GM19324 (cell line): ENCODE data around the gene SLC10A2.
A peak's percentile ranks its signal among the peaks of the same experiment; 100 is the strongest.
"Not testable (repeated sequence)": the region's sequence is repeated elsewhere in the genome, so short reads cannot be mapped to it uniquely, and the experiment has no call there.

Experiments
- ATAC-seq: cut with Tn5 transposase; IDR thresholded peaks from one replicate; pipeline ENCODE4 v1.9.1; 2021; ENCODE audit warnings: mild to moderate bottlenecking, moderate library complexity; ENCODE audit not compliant: unreplicated experiment, low FRiP score

Gene SLC10A2

GRCh38 chr13:103066079-103066780 is at the start of gene SLC10A2:
Gene SLC10A2 (minus strand): TSS chr13:103066417. CDS start chr13:103066249, 168 bp downstream.
- ATAC-seq: no peak

DNA sequence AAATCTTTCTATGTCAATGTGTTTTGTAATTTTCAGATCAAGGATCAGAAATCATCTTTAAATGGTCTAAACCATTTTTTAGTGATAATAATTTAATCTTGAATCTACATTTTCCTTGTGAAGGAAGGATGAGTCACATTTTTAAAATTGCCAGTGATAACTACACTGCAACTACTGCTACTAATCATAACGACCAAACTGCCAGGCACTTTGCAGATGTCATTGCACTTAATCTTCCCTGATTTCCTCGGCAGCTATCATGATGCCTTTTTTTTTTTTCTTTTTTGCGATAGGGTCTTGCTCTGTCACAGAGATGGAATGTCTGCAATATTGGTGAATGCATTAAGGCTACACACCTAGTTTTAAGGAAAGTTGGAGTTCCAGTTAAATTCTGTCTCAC is 41.4 kb upstream of the SLC10A2 start:
- no peak for ATAC-seq

DNA sequence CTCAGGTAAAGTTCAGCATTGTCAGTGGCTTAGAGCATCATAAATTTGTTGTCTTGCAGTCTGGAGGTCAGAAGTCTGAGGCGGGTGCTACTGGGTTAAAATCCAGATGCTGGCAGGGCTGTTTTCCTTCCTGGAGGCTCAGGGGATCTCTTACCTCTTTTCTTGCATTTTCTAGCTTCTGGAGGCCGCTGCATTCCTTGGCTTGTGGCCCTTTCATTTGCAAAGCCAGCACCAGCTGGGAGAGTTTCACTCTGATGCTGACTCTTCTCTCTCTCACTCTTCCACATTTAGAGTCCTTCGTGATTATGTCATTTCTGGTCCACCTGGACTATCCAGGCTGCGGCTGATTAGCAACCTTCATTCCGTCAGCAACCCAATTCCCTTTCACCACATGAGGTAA is 38.1 kb upstream of the SLC10A2 start:
- ATAC-seq: no peak

DNA sequence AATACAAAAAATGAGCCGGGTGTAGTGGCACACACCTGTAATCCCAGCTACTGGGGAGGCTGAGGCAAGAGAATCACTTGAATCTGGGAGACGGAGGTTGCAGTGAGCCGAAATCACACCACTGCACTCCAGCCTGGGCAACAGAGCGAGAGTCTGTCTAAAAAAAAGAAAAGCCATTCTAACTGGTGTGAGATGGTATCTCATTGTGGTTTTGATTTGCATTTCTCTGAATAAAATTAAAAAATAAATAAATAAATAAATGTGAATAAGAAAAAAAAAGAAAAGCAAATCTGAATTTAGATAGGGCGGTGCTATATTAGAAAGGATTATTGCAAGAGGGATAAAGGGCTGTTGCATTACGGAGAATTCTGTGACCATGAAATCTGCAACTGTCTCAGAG is 37.2 kb upstream of the SLC10A2 start:
- ATAC-seq: not testable (repeated sequence)

- no peak for ATAC-seq
Observed at GRCh38 chr13:103102482-103102881, 36.3 kb upstream of the SLC10A2 start.

DNA sequence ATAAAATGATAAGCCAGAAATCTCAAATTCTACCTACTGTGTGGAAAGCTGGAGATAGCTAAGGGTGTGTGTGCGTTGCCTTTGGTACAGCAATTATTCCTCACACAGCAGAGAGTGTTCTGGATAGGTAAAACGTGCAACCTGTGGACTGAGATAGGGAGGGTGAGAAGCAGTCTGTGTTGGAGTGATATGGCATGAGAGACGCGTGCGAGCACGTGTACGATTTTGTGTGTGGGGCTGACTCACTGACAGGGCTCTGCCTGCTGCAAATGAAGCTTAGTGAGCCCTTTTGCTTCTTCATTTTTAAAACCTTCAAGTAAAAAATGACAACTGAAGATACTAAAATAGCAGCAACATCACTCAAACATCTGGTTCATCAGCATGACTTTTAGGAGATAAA is 35.7 kb upstream of the SLC10A2 start:
- ATAC-seq: no peak

- ATAC-seq: no peak
Observed at GRCh38 chr13:103101500-103101899, 35.3 kb upstream of the SLC10A2 start.

DNA sequence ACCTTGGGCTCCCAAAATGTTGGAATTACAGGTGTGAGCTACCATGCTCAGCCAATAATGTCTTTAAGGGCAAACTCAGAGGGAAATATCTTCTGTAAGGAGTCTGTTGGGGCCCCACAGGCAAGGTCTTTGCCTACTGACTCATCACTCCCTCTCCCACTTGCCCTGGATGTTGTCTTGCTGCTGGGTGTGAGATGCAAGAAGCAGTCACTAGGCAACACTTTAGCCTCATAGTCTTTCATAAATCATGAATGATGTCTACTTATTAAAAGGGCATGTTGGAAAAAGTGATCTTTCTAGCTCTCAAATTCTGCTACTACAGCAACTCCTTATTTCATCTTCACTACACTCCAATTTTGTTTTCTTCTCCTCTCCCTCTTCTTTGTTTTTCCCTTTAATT is 34.6 kb upstream of the SLC10A2 start:
- ATAC-seq: no peak

- ATAC-seq: no peak
Observed at GRCh38 chr13:103099722-103100293, 33.6 kb upstream of the SLC10A2 start.

- ATAC-seq: no peak
Observed at GRCh38 chr13:103098535-103098934, 32.3 kb upstream of the SLC10A2 start.

DNA sequence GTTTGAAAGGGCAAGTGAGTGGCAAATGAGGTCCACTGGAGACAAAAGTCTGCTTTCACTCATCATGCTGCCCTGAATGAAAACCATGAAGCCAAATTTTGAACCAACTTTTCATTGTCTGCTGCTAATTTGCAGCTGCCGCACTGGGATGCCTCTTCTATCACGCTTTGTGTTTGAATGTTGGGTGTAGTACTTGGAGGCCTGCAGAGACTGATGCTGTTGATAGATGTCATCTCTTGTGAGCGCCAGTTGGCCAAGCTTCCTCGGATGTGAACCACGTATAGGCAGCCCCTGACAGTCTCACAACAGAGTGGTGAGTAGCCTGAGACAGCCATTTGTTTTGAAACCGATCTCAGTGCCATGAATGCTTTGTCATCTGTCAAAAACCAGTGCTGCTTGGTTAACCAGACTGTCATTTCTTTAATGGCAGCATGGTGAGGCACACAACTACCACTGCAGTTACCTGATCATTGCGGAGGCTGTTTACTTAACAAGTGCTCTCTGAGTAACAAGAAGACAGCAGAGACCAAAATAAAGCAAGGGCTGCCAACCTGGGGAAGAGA is 31.2 kb upstream of the SLC10A2 start:
- no peak for ATAC-seq

DNA sequence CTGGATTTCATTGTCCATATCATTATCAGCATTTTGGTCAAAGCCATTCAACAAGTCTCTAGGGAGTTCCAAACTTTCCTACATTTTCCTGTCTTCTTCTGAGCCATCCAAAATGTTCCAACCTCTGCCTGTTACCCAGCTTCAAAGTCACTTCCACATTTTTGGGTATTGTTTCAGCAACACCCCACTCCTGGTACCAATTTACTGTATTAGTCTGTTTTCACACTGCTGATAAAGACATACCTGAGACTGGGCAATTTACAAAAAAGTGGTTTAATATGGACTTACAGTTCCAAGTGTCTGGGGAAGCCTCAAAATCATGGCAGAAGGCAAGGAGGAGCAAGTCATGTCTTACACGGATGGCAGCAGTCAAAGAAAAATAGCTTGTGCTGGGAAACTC is 27.4 kb upstream of the SLC10A2 start:
- not testable (repeated sequence) for ATAC-seq

- ATAC-seq: no peak
Observed at GRCh38 chr13:103087275-103087674, 21.1 kb upstream of the SLC10A2 start.

- no peak for ATAC-seq
Observed at GRCh38 chr13:103081435-103081834, 15.2 kb upstream of the SLC10A2 start.

- peak; percentile 97 for ATAC-seq
Observed at GRCh38 chr13:103078158-103078557, 11.9 kb upstream of the SLC10A2 start.

DNA sequence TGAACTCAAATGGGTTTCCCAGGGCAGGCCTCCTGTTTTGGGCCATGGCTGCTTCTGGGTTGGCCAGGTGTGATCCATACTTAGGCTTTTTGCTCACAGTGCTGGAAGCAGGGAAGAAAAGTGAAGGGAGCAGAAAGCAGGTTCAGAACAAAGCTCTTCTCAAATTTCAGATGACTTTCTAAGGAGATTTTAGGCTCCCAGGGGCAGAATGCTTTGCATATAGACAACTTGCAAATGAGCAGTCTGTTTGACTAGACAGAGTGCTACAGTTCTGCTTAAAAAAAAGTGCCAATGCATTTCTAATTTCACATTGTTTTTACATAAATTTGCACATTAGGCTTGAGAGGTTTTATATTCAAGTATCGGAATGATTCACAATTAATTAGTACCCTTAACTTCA is 2.6 kb upstream of the SLC10A2 start:
- no peak for ATAC-seq

DNA sequence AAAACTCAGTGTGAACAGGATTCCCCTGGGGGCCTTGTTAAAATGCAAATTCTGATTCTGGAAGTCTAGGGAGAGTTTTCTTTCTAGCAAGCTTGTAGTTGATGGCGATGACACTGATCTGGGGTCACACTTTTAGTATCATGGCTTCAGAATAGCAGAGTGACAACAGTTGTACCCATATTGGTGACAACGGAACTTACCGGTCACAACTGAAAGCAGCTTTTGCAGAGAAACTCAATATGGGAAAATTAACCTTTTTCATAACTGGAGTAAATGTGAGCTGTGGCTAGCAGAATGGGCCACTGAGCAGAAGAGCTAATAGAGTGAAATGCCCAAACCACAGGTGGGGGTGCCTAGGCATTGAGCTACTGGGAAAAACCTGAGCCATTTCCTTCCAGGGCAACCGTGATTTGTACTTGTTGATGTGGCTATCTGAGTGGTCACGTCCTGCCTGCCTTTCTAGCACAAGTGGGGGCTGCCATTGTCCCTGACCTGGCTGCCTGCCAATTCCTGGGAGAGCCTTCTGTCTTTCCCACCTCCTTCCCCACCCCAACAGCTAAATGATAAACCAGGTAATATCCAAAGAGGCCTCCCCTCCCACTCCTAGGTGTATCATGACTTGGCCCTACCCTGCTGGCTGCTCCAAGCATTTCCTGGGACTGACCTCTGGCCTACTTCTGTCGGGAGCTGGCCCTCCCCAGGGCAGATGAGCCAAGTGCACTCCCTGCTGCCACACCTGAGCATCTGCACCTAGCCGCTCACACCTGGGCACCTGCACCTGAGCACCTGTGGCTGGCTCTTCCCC is 1.7 kb upstream of the SLC10A2 start:
- ATAC-seq: peak; percentile 78

- no peak for ATAC-seq
Observed at GRCh38 chr13:103066781-103067345, 646 bp upstream of the SLC10A2 start.

DNA sequence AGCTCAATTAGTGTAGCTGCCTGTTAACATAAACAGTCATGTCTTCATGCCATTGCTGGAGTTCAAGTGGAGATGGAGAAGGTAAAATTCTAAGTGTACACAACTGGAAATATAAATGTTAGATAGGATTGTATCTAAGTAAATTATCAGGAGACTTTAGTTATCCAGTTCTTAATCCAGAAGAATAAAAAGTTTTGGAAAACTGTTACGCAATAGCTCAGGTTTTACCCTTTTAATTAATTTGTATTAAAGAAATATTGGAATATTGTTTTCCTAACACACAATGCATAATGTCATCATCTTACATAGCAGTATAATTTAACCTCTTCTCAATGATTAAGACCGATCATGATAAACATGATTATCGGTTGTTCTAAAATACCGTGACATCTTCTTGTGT is 2.8 kb downstream of the SLC10A2 start:
- ATAC-seq: no peak

GRCh38 chr13:103062079-103062478 is 4.1 kb downstream of the SLC10A2 start:
- no peak for ATAC-seq

DNA sequence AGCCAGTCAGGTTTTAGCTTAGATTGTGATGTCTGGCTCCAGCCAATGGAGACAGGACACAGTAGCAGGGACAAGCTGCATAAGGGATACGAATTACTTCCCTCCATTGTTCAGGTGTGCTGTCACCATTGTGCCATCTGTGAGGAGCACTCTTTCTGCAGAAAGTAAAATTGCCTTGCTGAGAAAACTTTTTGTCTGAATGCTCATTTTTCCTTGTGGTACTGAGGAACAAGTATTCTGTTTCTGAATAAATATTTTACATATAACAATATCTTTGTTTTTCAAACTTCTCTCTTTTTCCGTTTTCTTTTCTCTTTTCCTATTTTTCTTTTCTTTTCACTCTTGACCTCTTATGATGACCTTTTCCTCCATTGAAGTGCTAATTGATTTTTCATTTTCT is 10.2 kb downstream of the SLC10A2 start:
- no peak for ATAC-seq
